HG03439 (cell line): Measurements from ENCODE around the gene CCDC3.

Experiments used
- ATAC-seq: cut with Tn5 transposase; IDR thresholded peaks from one replicate; pipeline ENCODE4 v1.9.1; 2021; ENCODE audit warnings: mild to moderate bottlenecking, moderate library complexity; ENCODE audit not compliant: unreplicated experiment

Gene CCDC3

DNA sequence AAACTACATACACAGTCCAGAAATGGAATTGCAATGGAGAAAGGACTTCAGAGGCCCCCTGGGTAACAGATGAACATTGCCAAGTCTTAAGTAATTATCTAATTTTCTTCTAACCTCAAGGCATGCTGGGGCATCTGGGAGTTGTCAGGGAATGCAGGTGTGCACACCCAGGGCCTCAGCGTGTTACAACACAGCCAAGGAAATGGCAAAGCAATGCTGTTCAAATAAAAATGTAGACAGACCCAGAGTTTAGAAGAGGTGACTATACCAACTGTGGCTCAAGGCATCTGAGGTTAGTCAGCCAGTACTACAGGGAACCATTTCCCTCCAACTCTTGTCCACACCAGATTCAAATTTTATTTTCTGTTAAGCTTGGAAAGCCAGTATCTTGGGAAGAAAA lies 73.6 kb downstream of the CCDC3 start:
- no peak for ATAC-seq

DNA sequence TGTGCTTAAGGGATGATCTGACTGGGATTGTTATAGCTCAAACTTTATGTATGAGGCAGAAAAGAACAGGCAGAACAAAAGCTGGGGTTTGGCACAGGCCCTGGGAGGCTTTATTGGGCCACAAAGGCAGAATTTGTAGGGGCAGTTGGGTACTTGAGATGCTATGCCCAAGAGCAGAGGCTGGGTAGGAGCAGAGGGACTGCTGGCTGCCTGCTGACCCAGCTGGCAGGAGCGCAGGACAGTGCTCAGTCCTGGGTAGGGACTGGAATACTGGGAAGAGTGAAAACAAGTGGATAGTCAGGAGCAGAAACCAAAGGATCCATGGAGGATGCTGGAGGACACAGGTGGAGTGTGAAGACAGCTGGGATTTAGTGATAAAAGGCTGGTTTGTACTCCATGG lies 75.7 kb downstream of the CCDC3 start:
- ATAC-seq: no peak

DNA sequence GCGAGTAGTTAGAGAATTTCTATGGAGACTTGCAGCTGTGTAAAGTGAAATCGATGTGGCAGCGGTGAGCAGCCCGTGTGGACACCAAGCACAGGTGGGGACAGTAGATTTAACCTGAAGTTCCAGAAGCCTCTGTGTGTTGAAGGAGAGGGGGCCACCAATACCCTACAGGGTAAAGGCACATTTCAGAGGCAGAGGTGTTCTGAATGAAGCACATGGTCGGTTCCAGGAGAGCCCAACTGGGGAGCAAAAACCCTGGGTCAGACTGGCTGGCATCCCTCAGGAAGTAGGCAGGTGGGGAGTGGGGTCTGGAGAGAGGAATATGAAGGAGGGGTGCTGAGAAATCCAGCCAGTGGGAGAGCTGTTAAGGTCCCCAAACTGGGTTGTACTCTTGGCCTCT lies 76.6 kb downstream of the CCDC3 start:
- no peak for ATAC-seq

DNA sequence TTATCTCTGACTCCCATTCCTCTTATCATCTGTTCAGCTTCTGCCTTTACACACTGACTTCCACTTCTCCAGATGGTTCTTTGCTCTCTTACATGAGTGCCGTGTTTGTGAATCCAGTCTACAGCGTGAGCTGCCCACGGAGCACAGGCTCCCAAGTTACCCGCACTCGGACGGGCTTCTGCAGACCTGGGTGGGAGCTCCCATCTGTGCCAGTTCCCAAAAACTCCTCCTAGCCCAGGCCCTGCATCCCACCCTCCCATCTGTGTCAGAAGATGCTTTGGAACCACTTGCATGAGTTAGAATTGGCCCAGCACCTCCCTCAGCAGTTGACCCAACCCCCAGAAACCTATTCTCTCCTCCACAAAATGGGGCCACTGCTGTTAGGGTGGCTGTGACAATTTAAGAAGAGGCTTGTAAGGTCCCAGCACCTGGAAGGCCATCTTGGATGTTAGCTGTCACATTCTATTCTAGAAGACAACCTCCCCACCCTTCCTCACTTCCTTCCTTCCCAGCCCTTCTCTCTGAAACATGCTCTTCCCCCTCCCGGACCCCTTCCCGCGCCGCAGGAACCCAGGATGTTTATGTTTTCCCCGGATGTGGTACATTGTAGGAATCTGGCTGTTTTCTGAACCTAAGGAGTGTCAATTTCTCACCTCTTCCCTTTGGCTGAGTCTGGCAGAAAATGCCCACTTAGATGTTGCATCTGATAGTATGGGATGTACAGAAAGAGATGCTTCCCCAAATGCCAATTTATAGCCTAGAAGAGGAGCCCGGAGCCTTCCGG lies 79.2 kb downstream of the CCDC3 start:
- no peak for ATAC-seq

DNA sequence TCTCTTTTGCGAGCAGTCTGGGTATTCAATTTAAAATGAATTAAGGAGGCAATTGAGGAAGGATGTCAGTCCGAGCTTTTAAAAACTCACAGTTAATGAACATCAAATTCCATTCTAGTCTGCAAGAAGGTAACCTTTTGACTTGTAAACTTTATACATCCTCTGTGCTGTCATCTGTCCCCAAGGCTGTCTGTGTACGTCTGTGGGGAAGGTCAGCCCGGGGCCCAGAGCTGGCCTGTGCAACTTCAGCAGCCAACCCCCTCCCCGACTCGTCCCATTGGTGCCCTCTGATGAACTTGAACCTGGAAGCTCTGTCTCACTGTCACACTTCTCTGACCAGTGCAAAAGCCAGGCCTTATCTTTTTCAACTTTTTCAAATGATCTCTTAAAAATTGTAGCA lies 80.3 kb downstream of the CCDC3 start:
- no peak for ATAC-seq

DNA sequence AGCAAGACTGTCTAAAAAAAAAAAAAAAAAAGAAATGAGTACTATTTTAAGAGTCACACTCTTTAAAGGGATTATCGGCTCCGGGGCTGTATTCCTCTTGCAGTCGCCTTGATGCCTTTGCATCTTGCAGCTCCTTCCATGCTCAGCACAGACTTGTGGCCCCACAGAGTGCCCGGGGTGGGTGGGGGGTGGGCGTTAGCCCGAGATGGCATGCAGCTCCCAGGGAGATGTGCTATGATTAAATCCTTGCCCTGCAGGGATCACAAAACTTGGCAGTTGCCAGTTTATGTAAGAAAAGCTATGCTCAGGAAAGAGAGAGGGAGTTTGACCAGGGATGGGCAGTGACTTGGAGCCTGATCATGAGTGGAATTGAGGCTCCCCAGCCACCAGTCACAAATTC lies 81.9 kb downstream of the CCDC3 start:
- ATAC-seq: no peak

DNA sequence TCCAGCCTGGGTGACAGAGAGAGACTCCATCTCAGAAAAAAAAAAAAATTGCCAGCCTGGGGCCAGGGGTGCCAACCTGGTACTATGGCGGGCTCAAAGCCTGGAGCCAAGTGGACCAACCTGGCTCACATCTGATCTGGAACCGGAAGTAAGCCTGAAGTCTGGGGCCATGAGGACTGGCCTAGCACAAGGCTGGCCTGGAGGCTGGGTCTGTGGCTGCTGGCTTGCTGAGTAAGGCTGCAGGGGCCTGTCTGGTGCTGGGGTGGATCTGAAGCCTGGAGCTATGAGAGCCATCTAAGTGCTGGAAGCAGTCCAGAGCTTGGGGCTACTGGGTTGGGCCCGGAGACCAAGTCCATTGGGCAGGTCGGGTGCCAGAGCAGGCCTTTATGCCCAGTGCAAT lies 84.9 kb downstream of the CCDC3 start:
- ATAC-seq: no peak

DNA sequence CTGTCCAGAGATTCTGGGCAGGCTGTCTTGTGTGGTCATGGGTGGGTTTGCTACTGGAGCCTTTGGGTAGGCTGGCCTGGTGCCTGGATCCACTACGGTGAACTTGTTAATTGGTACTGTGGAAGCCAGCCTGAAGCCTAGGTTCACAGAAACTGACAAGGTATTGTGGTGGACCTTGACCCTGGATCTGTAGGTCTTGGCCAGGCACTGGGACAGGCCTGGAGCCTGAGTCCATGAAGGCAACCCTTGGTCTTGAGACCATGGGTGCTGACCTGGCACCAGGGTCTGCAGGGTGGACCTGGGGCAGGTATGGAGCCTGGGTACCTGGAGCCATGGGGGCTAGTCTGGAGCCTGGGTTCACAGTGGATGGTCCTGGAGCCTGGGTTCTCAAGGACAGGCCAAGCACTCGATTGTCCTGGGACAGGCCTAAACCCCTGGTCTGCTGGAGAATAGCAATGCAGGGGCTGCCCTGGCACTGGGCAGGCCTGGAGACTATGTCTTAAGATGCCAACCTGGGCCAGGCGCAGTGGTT lies 85.8 kb downstream of the CCDC3 start:
- no peak for ATAC-seq

DNA sequence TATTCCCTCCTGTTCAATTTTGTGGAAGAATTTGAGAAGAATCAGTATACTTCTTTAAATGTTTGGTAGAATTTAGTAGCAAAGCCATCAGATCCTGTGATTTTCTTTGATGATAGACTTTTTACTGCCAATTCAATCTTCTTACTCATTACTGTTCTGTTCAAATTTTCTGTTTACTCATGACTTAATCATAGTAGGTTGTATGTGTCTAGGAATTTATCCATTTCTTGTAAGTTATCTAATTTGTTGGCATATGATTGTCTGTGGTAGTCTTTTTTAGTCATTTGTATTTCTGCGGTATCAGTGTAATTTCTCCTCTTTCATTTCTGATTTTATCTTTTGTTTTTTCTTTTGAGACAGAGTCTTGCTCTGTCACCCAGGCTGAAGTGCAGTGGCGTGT lies 87.4 kb downstream of the CCDC3 start:
- ATAC-seq: no peak

DNA sequence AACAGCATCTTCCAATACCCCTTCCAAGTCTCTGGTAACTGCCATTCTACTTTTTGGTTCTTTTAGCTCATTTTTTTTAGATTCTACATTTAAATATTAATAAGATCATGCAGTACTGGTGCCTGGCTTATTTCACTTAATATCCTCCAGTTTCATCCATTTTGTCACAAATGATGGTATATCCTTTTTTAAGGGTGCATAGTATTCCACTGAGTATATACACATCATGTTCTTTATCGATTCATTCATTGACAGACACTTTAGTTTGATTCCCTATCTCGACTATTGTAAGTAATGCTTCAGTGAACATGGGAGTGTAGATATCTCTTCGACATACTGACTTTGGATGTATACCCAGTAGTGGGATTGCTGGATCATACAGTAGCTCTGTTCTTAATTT lies 89.7 kb downstream of the CCDC3 start:
- ATAC-seq: no peak

DNA sequence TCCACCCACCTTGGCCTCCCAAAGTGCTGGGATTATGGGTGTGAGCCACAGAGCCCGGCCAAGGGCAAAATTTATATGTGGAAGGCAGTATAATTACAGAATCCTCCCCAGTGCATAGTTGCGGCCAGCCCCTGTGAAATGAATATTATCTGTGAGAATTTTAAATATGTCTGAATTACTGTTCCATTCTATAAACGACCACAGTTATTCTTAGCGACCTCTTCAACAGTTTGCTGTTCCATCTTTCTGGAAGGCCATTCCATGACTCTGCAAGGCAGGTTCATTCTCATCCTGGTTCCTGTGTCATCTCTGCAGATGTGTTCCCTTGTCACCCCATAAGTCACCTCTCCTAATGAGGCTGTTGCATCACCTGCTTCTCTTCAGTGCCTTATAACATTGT lies 90.7 kb downstream of the CCDC3 start:
- no peak for ATAC-seq

DNA sequence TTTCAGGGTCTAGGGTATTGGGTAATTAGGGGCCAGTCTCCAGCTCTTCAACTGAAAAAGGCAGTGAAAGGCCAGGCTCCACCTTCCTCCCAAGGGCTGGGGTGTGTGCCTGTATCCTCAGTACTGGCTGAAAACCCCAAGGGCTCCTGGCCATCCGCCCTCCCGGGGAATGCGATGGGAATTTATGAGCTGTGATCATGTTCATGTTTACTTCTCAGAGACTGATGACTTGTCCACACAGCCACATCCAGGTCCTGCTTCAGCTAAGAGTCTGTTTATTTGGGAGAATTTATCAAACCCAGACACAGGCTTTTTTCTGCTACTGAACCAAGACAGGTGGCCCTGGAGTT lies 91.7 kb downstream of the CCDC3 start:
- ATAC-seq: no peak

DNA sequence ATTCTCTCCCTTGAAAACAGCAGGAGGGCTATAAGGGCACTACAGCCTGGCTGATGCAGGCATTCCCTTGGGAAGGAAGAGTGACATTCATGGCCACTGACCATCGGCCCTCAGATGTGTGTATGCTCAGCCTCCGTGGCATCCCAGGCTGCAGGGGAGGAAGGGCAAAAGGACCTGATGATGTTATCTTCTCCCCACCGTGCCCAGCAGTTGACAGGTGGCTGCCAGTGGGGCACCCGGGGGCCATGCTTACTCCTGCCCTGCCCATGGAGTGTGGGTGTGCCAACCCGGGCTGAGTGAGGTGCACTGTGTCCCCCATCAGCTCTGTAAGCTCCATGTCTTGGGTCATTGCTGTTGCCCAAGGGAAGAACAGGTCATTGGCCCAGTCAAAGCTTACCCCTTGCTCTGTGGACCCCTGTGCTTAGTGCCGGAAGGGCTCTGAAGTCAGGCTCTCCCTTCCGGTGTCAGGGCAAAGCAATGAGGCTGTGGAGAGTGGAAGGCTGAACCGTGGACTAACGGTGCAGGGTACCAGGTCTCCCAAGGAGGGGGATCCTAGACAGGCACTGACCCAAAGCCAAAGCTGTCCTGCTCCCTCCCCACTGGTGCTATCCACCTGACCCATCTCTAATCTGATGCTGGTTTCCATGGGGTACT lies 92.2 kb downstream of the CCDC3 start:
- no peak for ATAC-seq

DNA sequence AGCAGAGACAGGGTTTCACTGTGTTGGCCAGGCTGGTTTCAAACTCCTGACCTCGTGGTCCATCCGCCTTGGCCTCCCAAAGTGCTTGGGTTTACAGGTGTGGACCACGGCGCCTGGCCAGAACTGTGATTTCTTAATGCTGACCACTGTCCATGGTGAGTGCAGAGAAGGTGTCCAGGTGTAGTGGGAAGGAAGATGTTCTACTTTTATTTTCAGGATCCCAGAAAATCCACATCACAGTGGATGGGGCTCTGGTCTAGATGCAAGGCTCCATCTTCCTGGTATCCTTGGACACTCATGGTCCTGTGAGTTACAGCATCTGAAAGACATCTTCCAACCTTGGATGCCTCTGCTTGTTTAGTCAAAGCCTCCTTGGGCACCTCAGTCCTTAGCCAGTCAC lies 92.7 kb downstream of the CCDC3 start:
- ATAC-seq: no peak

DNA sequence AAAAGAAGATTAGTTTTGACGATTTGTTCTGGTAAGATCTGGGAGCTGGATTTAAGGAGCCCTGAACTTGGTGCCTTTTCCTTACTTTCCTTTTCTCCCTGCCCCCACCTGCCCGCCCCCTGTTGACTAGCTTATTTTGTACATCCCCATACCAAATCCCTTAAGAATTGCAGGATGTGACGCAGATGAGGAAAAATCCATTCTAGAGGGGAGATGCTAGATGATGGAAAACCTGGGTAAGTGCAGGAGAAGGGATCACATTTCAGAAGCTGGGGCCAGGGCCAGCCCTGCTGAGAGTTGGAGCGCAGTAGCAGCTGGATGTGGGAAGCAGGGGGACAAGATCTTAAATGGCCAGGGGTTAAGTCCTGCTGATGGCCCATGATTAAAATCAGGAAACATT lies 93.9 kb downstream of the CCDC3 start:
- ATAC-seq: no peak

DNA sequence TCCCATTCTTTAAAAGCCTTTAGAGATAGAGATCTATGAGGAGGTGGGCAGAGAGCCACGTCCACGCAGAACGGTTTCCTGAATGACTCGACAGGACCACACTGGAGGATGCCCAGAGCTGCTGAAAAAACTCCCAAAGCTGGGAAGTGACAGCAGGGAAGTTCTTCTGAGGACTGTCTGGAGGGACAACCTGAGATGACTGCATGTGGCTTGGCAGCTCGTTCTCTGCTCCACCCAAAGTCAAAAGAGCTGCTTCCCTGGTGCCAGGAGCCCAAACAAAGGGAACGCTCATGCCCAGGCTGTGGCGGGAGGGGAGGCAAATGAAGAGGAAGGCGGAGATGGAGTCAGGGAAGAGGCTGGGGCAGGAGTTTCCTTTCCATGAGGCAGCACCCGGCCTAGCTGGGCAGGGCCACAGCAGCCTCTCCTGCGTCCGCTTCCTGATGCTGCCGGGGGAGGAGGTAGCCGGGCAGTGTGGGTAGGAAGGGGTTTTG lies 95.4 kb downstream of the CCDC3 start:
- no peak for ATAC-seq

DNA sequence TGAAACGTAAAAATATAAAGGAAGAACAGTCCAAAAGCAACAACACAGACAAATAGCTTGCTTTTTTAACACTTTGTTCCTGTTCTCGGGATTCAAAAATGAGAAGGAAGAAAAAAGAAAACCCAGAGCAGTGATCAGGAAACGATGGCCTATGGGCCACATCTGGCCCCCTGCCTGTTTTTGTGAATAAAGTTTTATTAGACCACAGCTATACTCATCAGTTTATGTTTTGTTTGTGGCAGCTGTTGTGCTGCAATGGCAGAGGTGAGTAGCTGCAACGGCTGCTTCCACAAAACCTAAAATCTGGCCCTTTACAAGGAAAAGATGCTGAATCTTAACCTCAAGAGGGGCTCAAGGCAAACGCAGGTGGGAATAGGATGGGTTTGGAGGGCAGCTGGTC lies 96.4 kb downstream of the CCDC3 start:
- ATAC-seq: no peak

DNA sequence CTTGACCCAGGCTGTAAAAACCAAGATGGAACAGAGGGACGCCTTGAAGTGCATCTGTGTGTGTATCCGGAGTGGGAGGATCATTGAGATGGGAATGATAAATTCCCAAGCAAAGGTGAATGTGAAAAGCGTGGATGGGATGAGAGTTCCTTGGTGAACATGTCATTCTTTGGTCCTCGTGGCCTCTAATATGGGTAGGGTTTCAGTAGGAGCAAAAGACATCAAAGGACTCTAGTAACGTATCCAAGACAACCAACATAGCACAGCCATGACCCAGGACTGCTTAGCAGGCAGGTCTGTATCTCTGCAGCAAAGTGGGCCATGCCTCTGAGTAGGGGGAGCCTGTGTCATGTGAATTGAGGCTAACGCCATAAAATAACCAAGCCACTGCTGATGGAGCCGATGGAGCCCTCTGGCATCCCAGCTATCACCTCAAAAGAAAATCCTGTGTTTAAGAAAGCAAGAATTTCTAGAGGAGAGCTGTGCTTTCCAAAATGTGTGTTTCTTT lies 98.6 kb downstream of the CCDC3 start:
- no peak for ATAC-seq

DNA sequence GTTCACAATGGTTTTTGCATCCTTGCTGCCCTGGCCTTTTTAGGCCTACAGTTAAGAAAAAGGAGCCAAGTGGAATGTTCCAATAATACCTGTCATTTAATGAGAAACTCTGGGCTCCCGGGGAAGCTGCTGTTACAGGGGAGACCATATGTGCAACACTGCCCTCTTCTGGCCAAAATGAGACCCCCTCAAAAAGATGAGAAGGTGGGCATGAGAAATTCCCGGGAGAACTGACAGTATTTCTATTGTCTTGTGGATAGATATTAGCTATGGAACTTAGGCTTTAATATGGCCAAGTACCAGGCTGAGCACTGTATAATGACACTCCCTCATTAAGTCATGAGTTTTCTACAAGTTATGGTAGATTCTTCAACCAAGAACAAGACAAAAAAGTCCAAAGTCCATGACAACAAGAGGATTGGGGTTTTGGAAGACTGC lies 99.4 kb downstream of the CCDC3 start:
- ATAC-seq: no peak

DNA sequence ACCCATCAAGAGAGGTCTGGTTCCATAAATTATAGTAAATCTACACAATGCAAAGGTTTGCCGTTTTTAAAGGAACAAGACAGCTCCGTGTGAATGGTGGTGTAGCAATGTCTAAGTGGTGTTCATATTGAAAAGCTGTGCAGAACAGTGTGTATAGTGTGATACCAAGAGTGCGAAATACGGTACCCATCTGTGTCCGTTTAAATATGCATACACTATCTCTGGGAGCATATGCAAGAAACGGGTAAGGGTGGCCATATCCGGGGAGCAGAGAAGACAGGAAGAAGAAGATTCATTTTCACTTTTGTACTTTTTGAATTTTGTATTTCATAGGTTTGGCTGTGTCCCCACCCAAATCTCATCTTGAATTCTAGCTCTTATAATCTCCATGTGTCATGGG lies 102.0 kb downstream of the CCDC3 start:
- ATAC-seq: no peak

DNA sequence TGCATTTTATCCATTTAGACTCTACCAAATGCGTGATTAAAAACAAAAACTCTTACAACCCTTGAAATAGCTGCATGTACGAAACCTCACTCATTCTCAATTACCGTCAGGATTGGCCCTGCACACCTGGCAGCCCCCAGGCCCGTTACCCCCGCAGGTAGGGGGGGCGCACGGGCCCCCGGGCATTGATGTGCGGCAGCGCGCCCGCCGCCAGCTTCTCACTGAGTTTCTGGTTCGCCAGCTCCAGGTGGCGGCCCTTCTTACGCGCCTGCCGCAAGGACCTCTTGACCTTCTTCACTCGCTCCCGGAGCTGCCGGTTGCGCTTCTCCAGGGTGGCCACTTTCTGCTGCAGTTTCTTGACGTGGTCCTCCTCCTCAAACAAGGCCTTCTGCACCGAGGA lies 103.2 kb downstream of the CCDC3 start:
- no peak for ATAC-seq

DNA sequence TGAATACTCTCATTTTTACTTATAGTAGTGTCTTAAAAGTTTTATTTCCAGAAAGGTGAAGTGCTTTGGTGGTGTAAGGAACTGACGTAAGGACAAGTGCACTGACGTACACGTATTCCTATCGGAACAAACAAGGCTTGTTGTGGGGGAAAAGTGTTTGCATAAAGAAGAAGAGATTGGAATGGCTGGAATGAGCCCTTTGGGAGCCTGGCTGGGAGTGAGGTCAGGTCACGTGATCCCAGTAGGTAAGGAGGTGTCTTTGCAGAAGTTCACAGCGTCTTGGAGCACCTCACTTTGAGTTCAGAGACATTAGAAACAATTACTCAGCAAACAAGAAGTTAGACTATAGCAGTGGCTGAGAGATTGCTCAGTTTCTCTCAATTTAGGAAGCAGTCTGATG lies 104.2 kb downstream of the CCDC3 start:
- no peak for ATAC-seq
